Keratinocyte (primary cell): Measurements from ENCODE around the gene C2orf92. TPM values are rescaled to one million over a fixed set of nuclear protein-coding genes. Genes with fewer than 3 reads are reported as not detected.
A peak's percentile ranks its signal among the peaks of the same experiment; 100 is the strongest.

Source experiments
- DNase-seq: peaks from one replicate; pipeline ENCODE4 v3.0.0-alpha.2; 2011; ENCODE audit warnings: low read depth, missing footprints, low spot score
- FAIRE-seq: peaks from 2 replicates; lab custom pipeline; 2011; peaks lifted over from hg19 to GRCh38; lab: Jason Lieb, UNC
- H2AFZ ChIP-seq: 2 replicates; pipeline ENCODE4 v1.6.0; 2012; ENCODE audit warnings: low read length, control low read depth, inconsistent platforms; ENCODE audit not compliant: control insufficient read depth
- H3K27ac ChIP-seq: 2 replicates; pipeline ENCODE4 v1.5.1; 2011; ENCODE audit warnings: low read length; ENCODE audit not compliant: control insufficient read depth, insufficient read depth
- H3K27me3 ChIP-seq: 3 replicates; pipeline ENCODE4 v1.6.0; 2011; ENCODE audit warnings: low read length; ENCODE audit not compliant: control insufficient read depth, insufficient read depth; ENCODE audit errors: extremely low read depth
- H3K36me3 ChIP-seq, 2 experiments: 2 replicates in 1 of 2; 3 replicates in 1 of 2; pipeline ENCODE4 v1.5.1; 2011; ENCODE audit warnings: low read length in 2 of 2, mild to moderate bottlenecking in 1 of 2; ENCODE audit not compliant: control insufficient read depth in 2 of 2, insufficient read depth in 2 of 2; ENCODE audit errors: extremely low read depth in 1 of 2
- H3K4me1 ChIP-seq: 3 replicates; pipeline ENCODE4 v1.5.1; 2011; ENCODE audit warnings: low read length; ENCODE audit not compliant: control insufficient read depth, insufficient read depth; ENCODE audit errors: extremely low read depth
- H3K4me2 ChIP-seq: 3 replicates; pipeline ENCODE4 v1.6.0; 2011; ENCODE audit warnings: low read depth, low read length; ENCODE audit not compliant: control insufficient read depth, insufficient read depth; ENCODE audit errors: extremely low read depth
- H3K4me3 ChIP-seq, 3 experiments: fragments of 200-600 bp in 1 of 3; sonication (generic) in 1 of 3; 2 replicates in 2 of 3; 3 replicates in 1 of 3; pipeline ENCODE4 v1.5.1; 2011 to 2016; ENCODE audit warnings: low read length in 3 of 3, mild to moderate bottlenecking in 3 of 3, control low read depth in 2 of 3, inconsistent platforms in 1 of 3, low read depth in 1 of 3, mixed read lengths in 1 of 3, mixed run types in 1 of 3, moderate library complexity in 1 of 3; ENCODE audit not compliant: control insufficient read depth in 2 of 3, insufficient read depth in 2 of 3; ENCODE audit errors: extremely low read depth in 1 of 3
- H3K79me2 ChIP-seq: 2 replicates; pipeline ENCODE4 v1.6.0; 2012; ENCODE audit warnings: low read length; ENCODE audit not compliant: control insufficient read depth, insufficient read depth
- H3K9ac ChIP-seq: 3 replicates; pipeline ENCODE4 v1.6.0; 2011; ENCODE audit warnings: low read length; ENCODE audit not compliant: control insufficient read depth, insufficient read depth; ENCODE audit errors: extremely low read depth
- H3K9me1 ChIP-seq: 3 replicates; pipeline ENCODE4 v1.6.0; 2011; ENCODE audit warnings: low read length; ENCODE audit not compliant: control insufficient read depth, insufficient read depth; ENCODE audit errors: extremely low read depth
- H3K9me3 ChIP-seq: 2 replicates; pipeline ENCODE4 v1.5.1; 2012; ENCODE audit warnings: low read depth, low read length; ENCODE audit not compliant: control insufficient read depth
- H4K20me1 ChIP-seq: 3 replicates; pipeline ENCODE4 v1.6.0; 2011; ENCODE audit warnings: low read length; ENCODE audit not compliant: control insufficient read depth, insufficient read depth; ENCODE audit errors: extremely low read depth
- EZH2 ChIP-seq: IDR thresholded peaks from one replicate; pipeline ENCODE4 v1.6.1; 2012; ENCODE audit warnings: inconsistent platforms, mild to moderate bottlenecking, low read length, moderate library complexity
- dilution Hi-C: fragments of 300-500 bp; cut with MboI; formaldehyde crosslinking; loops from one replicate; pipeline ENCODE4 v1.7.0; 2020; ENCODE audit warnings: low sequenced_read_pairs; ENCODE audit not compliant: extremely low pct_ligation_motif_present
- polyA plus RNA-seq, 5 experiments: library from polyadenylated mRNA; depleted of rRNA in 3 of 5; stranded (reverse) in 3 of 5; stranded (forward) in 1 of 5; unstranded in 1 of 5; fragments of >200 nt; gene quantifications; 1 replicate in 1 of 5; 2 replicates in 3 of 5; 3 replicates in 1 of 5; pipeline versions ENCODE4 v1.2.1 to v1.2.3, GENCODE V29; 2011 to 2012; ENCODE audit warnings: missing spikeins in 2 of 5, low read depth in 1 of 5, low replicate concordance in 1 of 5
- TF ChIP-seq, protein P1 (sequence below), 3 experiments: IDR thresholded peaks in 1 of 3; conservative IDR thresholded peaks in 1 of 3; optimal IDR thresholded peaks in 1 of 3; 2 replicates in 2 of 3; 3 replicates in 1 of 3; pipeline versions ENCODE3 to v1.5.1; 2011; ENCODE audit warnings: low read length in 3 of 3, mild to moderate bottlenecking in 3 of 3, moderate library complexity in 2 of 3, control low read depth in 1 of 3, inconsistent platforms in 1 of 3; ENCODE audit not compliant: insufficient read depth in 2 of 3; ENCODE audit errors: extremely low read depth in 1 of 3

The C2orf92 gene
- polyA plus RNA-seq, 1 donor (not counting 4 experiments of a cell fraction or from before 2014, with no cell fraction given) = 1.6 TPM

DNA sequence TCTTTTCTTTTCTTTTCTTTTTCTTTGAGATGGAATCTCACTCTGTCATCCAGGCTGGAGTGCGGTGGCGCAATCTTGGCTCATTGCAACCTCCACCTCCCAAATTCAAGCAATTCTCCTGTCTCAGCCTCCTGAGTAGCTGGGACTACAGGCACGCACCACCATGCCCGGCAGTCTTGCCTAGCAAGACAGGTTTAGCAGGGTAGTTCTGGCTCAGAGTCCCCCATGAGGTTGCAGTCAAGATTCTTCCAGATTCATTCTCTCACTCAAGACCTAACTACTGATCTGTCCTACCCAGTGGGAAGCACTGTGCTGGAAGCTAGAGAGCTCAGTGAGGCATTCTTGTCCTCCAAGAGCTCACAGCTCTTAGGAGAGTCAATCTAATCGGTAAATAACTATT, 26.2 kb downstream of the C2orf92 start:
- Histone ChIP-seq H3K4me1 (no peaks in the 10 kb centered on the region), H3K79me2 (no peaks in the 10 kb centered on the region), H3K27me3 (no peaks in the 10 kb centered on the region), H3K9ac (no peak overlapping the region), H3K9me1 (no peaks in the 10 kb centered on the region), H2AFZ (no peak overlapping the region), H4K20me1 (no peaks in the 10 kb centered on the region), H3K27ac (no peak overlapping the region), H3K9me3 (no peaks in the 10 kb centered on the region), H3K36me3 (no peaks in the 10 kb centered on the region), H3K4me2 (no peak overlapping the region), H3K4me3 (no peak overlapping the region)
- DNase-seq (no peak), FAIRE-seq (no peak)
- dilution Hi-C loops = no loop called here
- TF ChIP-seq EZH2 = no peak
- TF ChIP-seq, protein P1, sequence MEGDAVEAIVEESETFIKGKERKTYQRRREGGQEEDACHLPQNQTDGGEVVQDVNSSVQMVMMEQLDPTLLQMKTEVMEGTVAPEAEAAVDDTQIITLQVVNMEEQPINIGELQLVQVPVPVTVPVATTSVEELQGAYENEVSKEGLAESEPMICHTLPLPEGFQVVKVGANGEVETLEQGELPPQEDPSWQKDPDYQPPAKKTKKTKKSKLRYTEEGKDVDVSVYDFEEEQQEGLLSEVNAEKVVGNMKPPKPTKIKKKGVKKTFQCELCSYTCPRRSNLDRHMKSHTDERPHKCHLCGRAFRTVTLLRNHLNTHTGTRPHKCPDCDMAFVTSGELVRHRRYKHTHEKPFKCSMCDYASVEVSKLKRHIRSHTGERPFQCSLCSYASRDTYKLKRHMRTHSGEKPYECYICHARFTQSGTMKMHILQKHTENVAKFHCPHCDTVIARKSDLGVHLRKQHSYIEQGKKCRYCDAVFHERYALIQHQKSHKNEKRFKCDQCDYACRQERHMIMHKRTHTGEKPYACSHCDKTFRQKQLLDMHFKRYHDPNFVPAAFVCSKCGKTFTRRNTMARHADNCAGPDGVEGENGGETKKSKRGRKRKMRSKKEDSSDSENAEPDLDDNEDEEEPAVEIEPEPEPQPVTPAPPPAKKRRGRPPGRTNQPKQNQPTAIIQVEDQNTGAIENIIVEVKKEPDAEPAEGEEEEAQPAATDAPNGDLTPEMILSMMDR (optimal IDR thresholded peaks at IDR 0.05 in 1 of 3, IDR thresholded peaks at IDR 0.05 in 1 of 3, conservative IDR thresholded peaks at IDR 0.05 in 1 of 3; ENCODE audit: extremely low read depth in 1 of 3, insufficient read depth in 2 of 3, low read length in 3 of 3) = no peak

DNA sequence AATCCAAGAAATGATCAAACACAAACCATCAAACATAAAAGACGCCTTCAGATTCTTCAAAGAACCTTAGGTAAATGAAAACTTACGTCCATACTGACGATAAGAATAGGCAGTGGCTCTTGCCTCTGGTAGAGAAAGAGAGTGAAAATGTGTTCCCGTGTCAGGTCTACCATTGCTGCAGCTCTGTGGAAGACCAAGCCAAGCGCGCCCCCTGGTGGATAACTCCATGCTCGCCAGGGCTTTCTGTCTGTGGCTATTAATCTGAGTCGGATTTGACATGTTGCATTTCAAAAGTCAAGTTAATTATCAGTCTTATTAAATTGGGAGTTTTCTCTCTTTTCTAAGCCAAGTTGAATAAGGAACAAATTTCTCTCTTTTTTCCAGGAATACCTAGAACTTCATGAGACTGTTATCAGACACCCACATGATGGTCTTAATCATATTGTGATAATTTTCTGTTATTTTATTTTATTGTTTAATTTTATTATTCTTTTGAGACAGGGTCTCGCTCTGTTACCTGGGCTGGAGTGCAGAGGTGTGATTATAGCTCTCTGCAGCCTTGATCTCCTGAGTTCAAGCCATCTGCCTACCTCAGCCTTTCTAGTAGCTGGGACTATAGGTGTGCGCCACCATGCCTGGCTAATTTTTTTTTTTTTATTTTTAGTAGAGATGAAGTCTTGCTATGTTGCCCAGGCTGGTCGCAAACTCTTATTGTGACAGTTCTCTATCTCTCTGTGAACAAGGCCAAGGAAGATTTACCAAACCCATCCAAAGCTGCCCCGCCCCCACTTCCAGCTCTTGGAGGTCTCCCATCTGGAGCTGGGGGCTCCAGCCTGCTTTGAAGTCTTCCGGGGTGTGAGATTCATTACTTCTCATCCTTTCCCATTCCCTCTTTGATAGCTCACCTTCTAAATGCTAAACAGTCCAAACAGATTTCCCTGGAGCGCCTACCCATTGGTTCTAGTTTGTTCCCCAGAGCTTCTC, 28.0 kb downstream of the C2orf92 start:
- TF ChIP-seq, protein P1 (optimal IDR thresholded peaks at IDR 0.05 in 1 of 3, IDR thresholded peaks at IDR 0.05 in 1 of 3, conservative IDR thresholded peaks at IDR 0.05 in 1 of 3; ENCODE audit: extremely low read depth in 1 of 3, insufficient read depth in 2 of 3, low read length in 3 of 3) = peak; percentile 81 to 93 (median 89)
- no peak for TF ChIP-seq EZH2
- H4K20me1 ChIP-seq = no peaks in the 10 kb centered on the region
- no peaks in the 10 kb centered on the region for H3K9me3 ChIP-seq
- no peaks in the 10 kb centered on the region for H3K27me3 ChIP-seq
- H3K79me2 ChIP-seq = no peaks in the 10 kb centered on the region
- no peak overlapping the region for H2AFZ ChIP-seq
- H3K4me2 ChIP-seq = peak overlapping the region; percentile 49
- H3K36me3 ChIP-seq = no peaks in the 10 kb centered on the region
- FAIRE-seq = peak; percentile 76
- dilution Hi-C loops = no loop called here
- no peak overlapping the region for H3K4me3 ChIP-seq
- H3K9me1 ChIP-seq = no peaks in the 10 kb centered on the region
- no peaks in the 10 kb centered on the region for H3K4me1 ChIP-seq
- DNase-seq = peak; percentile 25
- no peak overlapping the region for H3K9ac ChIP-seq
- H3K27ac ChIP-seq = no peak overlapping the region
